Endothelial cell of umbilical vein (primary cell): ENCODE results near the gene NR4A1. TPM values are rescaled to one million over a fixed set of nuclear protein-coding genes. Genes with fewer than 3 reads are reported as not detected.

ENCODE experiments used
- BruUV-seq: library from RNA; stranded (reverse); fragments of 400-500 nt; replicated peaks from 2 replicates; lab custom pipeline; 2021; lab: Mats Ljungman, UMichigan
- CTCF ChIA-PET: fragments of 300-600, 350-600 bp; sonication (Branson Sonifier 250); formaldehyde crosslinking; loops from one replicate; lab custom pipeline; 2021; ENCODE audit warnings: antibody characterized with exemption, inconsistent platforms; lab: Charles Lee
- POLR2A ChIA-PET: fragments of 300-600, 350-600 bp; sonication (Branson Sonifier 250); formaldehyde crosslinking; loops from one replicate; lab custom pipeline; 2021; ENCODE audit warnings: antibody characterized with exemption, inconsistent platforms; lab: Charles Lee
- DNase-seq: peaks from one replicate; pipeline ENCODE4 v3.0.0-alpha.2; 2011; ENCODE audit warnings: low read depth, low spot score
- FAIRE-seq: peaks from 2 replicates; lab custom pipeline; 2011; peaks lifted over from hg19 to GRCh38; lab: Jason Lieb, UNC
- H2AFZ ChIP-seq: 2 replicates; pipeline ENCODE4 v1.6.0; 2012; ENCODE audit warnings: low read depth, low read length, control low read depth, inconsistent platforms
- H3K27ac ChIP-seq: 2 replicates; pipeline ENCODE4 v1.5.1; 2011; ENCODE audit warnings: low read depth, mild to moderate bottlenecking, control low read depth, low read length, moderate library complexity; ENCODE audit not compliant: insufficient read depth
- H3K27me3 ChIP-seq, 2 experiments: 2 replicates each; pipeline versions ENCODE4 v1.6.0 to v1.6.1; 2011; ENCODE audit warnings: low read length in 2 of 2, mixed read lengths in 1 of 2; ENCODE audit not compliant: control insufficient read depth in 2 of 2, insufficient read depth in 2 of 2
- H3K36me3 ChIP-seq, 2 experiments: 2 replicates in 1 of 2; 3 replicates in 1 of 2; pipeline ENCODE4 v1.5.1; 2011; ENCODE audit warnings: low read length in 2 of 2, mild to moderate bottlenecking in 1 of 2, moderate library complexity in 1 of 2; ENCODE audit not compliant: control insufficient read depth in 2 of 2, insufficient read depth in 2 of 2; ENCODE audit errors: extremely low read depth in 1 of 2
- H3K4me1 ChIP-seq: 3 replicates; pipeline ENCODE4 v1.5.1; 2011; ENCODE audit warnings: mild to moderate bottlenecking, low read length; ENCODE audit not compliant: control insufficient read depth, insufficient read depth; ENCODE audit errors: extremely low read depth
- H3K4me2 ChIP-seq: 2 replicates; pipeline ENCODE4 v1.6.1; 2011; ENCODE audit warnings: low read length, control low read depth, mixed read lengths; ENCODE audit not compliant: insufficient read depth
- H3K4me3 ChIP-seq, 3 experiments: fragments of 200-600 bp in 1 of 3; sonication (generic), shearing (Covaris generic) in 1 of 3; replicated peaks in 1 of 3; 2 replicates each; pipeline ENCODE4 v1.5.1; 2011 to 2016; ENCODE audit warnings: control low read depth in 3 of 3, low read length in 3 of 3, mild to moderate bottlenecking in 2 of 3, inconsistent platforms in 1 of 3, low read depth in 1 of 3, moderate library complexity in 1 of 3; ENCODE audit not compliant: insufficient read depth in 1 of 3
- H3K79me2 ChIP-seq: 2 replicates; pipeline ENCODE4 v1.6.0; 2012; ENCODE audit warnings: low read length, inconsistent platforms; ENCODE audit not compliant: control insufficient read depth, insufficient read depth
- H3K9ac ChIP-seq: replicated peaks from 2 replicates; pipeline ENCODE3; 2011; ENCODE audit warnings: low read length, control low read depth; ENCODE audit not compliant: insufficient read depth; ENCODE audit errors: extremely low read depth
- H3K9me1 ChIP-seq: replicated peaks from 3 replicates; pipeline ENCODE4 v1.6.0; 2011; ENCODE audit warnings: mild to moderate bottlenecking, low read length; ENCODE audit not compliant: control insufficient read depth, insufficient read depth; ENCODE audit errors: extremely low read depth
- H3K9me3 ChIP-seq: replicated peaks from 2 replicates; pipeline ENCODE4 v1.5.1; 2012; ENCODE audit warnings: low read length, inconsistent platforms; ENCODE audit not compliant: control insufficient read depth, insufficient read depth
- H4K20me1 ChIP-seq: replicated peaks from 2 replicates; pipeline ENCODE3; 2011; ENCODE audit warnings: mild to moderate bottlenecking, low read length; ENCODE audit not compliant: control insufficient read depth, insufficient read depth; ENCODE audit errors: extremely low read depth
- EZH2 ChIP-seq: IDR thresholded peaks from 2 replicates; pipeline ENCODE4 v1.6.1; 2012; ENCODE audit warnings: borderline replicate concordance, low read depth, mild to moderate bottlenecking, moderate library complexity, low read length, inconsistent platforms; ENCODE audit not compliant: severe bottlenecking
- FOS ChIP-seq: IDR thresholded peaks from 2 replicates; pipeline ENCODE4 v1.6.1; 2011; ENCODE audit warnings: mild to moderate bottlenecking, low read length, moderate library complexity, borderline replicate concordance; ENCODE audit not compliant: insufficient read depth
- GATA2 ChIP-seq: IDR thresholded peaks from 2 replicates; pipeline ENCODE4 v1.7.0; 2011; ENCODE audit warnings: low read depth, mild to moderate bottlenecking, moderate library complexity, mixed read lengths, low read length; ENCODE audit not compliant: insufficient read length, insufficient read depth
- JUN ChIP-seq: IDR thresholded peaks from 2 replicates; pipeline ENCODE4 v1.6.1; 2011; ENCODE audit warnings: borderline replicate concordance, low read depth; ENCODE audit not compliant: insufficient read length, insufficient read depth
- POLR2A ChIP-seq: IDR thresholded peaks from 2 replicates; pipeline ENCODE4 v1.6.1; 2012; ENCODE audit warnings: low read depth, mild to moderate bottlenecking, control low read depth, low read length
- POLR2AphosphoS5 ChIP-seq: IDR thresholded peaks from 2 replicates; pipeline ENCODE4 v1.6.1; 2012; ENCODE audit warnings: low read depth, mild to moderate bottlenecking, control low read depth, low read length, moderate library complexity; ENCODE audit not compliant: insufficient read depth
- dilution Hi-C: fragments of 300-500 bp; cut with MboI; formaldehyde crosslinking; loops from one replicate; pipeline ENCODE4 v1.15.0; 2019; ENCODE audit warnings: low sequenced_read_pairs; ENCODE audit not compliant: extremely low pct_ligation_motif_present
- intact Hi-C: fragments of 100-400 bp; cut with micrococcal nuclease; formaldehyde crosslinking; loops from one replicate; pipeline ENCODE4 v1.10.0; 2022
- polyA plus RNA-seq, 4 experiments: library from polyadenylated mRNA; depleted of rRNA in 3 of 4; stranded (reverse) in 3 of 4; unstranded in 1 of 4; fragments of >200 nt; gene quantifications; 2 replicates each; pipeline versions ENCODE4 v1.2.1 to v1.2.3, GENCODE V29; 2011 to 2012; ENCODE audit warnings: missing spikeins in 1 of 4
- total RNA-seq: library from RNA; stranded (reverse); gene quantifications from 2 replicates; pipeline ENCODE4 v1.2.3, GENCODE V29; 2021
- TF ChIP-seq, protein P1 (sequence below), 2 donors: IDR thresholded peaks; 1 replicate in 1 of 2; 2 replicates in 1 of 2; pipeline ENCODE4 v1.5.1; 2011; ENCODE audit warnings: low read length in 2 of 2, mild to moderate bottlenecking in 2 of 2, moderate library complexity in 2 of 2, control low read depth in 1 of 2, inconsistent platforms in 1 of 2, low read depth in 1 of 2; ENCODE audit not compliant: insufficient read depth in 1 of 2; ENCODE audit errors: extremely low read depth in 1 of 2
- TF ChIP-seq, protein P2 (sequence below): IDR thresholded peaks from 2 replicates; pipeline ENCODE4 v1.6.1; 2011; ENCODE audit not compliant: insufficient read depth, insufficient read length

Gene NR4A1
- total and polyA plus RNA-seq, 2 donors (not counting 3 experiments of a cell fraction or from before 2014, with no cell fraction given), result 6.8 to 18.2 TPM

DNA sequence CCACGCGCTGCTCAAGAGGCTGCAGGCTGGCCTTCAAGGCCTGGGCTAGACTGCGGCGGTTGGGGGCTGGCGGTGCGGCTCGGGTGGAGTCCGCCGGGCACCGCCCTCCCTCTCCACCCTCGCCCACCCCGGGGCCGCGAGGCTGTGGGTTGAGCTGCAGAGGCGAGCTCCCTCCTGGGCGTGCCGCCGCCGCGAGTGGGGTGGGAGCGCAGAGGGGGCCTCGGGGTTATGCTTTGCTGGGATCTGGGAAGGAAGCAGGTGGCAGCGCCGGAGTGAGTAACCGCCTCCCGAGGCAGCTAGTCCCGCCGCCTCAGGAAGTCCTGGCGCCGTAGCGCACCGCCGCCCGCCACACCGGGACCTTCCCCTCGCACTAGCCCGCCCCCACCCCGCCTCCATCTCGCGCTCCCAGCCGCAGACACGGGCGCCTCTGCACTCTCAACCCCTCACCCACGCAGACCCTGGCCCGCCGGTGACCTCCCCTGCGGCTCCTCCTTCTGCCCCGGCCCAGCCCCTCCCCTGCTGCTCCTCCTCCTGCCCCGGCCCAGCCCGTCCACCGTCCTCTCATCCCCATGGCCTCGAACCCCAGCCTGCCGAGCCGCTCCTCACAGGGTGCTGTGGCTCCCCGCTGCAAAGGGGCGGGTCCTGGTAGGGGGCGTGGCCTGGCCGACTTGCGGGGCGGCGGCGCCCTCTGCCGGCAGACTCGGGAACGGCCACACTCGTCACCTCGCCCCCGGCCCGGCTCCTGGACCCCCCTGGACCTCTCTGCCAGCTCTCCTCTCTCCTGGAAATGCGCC, 27.9 kb upstream of the NR4A1 start:
- no TSS peak for BruUV-seq
- no peaks in the 10 kb centered on the region for H3K9me3 ChIP-seq
- no peaks in the 10 kb centered on the region for H3K27me3 ChIP-seq
- H3K4me2 ChIP-seq, result peak overlapping the region; percentile 92
- FAIRE-seq (peak; percentile 97), DNase-seq (peak; percentile 89)
- TF ChIP-seq POLR2AphosphoS5, result peak; percentile 65
- no peak for TF ChIP-seq GATA2
- TF ChIP-seq JUN, result no peak
- TF ChIP-seq POLR2A, result peak; percentile 39
- TF ChIP-seq, protein P1, sequence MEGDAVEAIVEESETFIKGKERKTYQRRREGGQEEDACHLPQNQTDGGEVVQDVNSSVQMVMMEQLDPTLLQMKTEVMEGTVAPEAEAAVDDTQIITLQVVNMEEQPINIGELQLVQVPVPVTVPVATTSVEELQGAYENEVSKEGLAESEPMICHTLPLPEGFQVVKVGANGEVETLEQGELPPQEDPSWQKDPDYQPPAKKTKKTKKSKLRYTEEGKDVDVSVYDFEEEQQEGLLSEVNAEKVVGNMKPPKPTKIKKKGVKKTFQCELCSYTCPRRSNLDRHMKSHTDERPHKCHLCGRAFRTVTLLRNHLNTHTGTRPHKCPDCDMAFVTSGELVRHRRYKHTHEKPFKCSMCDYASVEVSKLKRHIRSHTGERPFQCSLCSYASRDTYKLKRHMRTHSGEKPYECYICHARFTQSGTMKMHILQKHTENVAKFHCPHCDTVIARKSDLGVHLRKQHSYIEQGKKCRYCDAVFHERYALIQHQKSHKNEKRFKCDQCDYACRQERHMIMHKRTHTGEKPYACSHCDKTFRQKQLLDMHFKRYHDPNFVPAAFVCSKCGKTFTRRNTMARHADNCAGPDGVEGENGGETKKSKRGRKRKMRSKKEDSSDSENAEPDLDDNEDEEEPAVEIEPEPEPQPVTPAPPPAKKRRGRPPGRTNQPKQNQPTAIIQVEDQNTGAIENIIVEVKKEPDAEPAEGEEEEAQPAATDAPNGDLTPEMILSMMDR (IDR thresholded peaks at IDR 0.05; ENCODE audit: extremely low read depth in 1 of 2, insufficient read depth in 1 of 2, low read depth in 1 of 2, low read length in 2 of 2), result peak; percentile 98 to 99
- TF ChIP-seq EZH2, result no peak
- no peak for TF ChIP-seq FOS
- TF ChIP-seq, protein P2, sequence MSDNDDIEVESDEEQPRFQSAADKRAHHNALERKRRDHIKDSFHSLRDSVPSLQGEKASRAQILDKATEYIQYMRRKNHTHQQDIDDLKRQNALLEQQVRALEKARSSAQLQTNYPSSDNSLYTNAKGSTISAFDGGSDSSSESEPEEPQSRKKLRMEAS, result no peak
- no peaks in the 10 kb centered on the region for H4K20me1 ChIP-seq
- H3K4me1 ChIP-seq, result peaks cover 31% of the 10 kb centered on the region
- CTCF ChIA-PET, result interaction anchor here (0.7 to 13.1 kb wide), 19 partner anchors 9 to 857 kb away, joined by 3 to 946 read pairs (median 4); partner anchors contain the start of genes ACVRL1, ATG101, NR4A1 and TAMALIN
- intact Hi-C loops, result loop anchor here (1.0 kb wide), 2 partner anchors 30 to 97 kb away; no protein-coding TSS in a partner anchor
- peak overlapping the region; percentile 67 for H2AFZ ChIP-seq
- POLR2A ChIA-PET, result interaction anchor here (0.6 to 12.4 kb wide), 4 partner anchors 13 to 100 kb away, joined by 3 to 221 read pairs (median 6); partner anchors contain the start of gene TAMALIN
- dilution Hi-C loops, result no loop called here
- H3K27ac ChIP-seq, result peak overlapping the region; percentile 94
- no peaks in the 10 kb centered on the region for H3K9me1 ChIP-seq
- H3K36me3 ChIP-seq, result no peaks in the 10 kb centered on the region
- no peaks in the 10 kb centered on the region for H3K79me2 ChIP-seq
- H3K4me3 ChIP-seq, result peak overlapping the region; percentile 2 to 69 (median 43)
- H3K9ac ChIP-seq, result peak overlapping the region; percentile 87
